GM23338 (cell line): Measurements from ENCODE around the gene FTO. TPM values are rescaled to one million over a fixed set of nuclear protein-coding genes. Genes with fewer than 3 reads are reported as not detected.

Source experiments
- ATAC-seq: fragments of 200-7000 bp; cut with Tn5 transposase; 3 replicates; pipeline ENCODE4 v1.9.1; 2020
- DNase-seq: peaks from one replicate; pipeline ENCODE4 v3.0.0-alpha.2; 2015; ENCODE audit warnings: low spot score
- H2AFZ ChIP-seq: fragments of 200-600 bp; sonication (generic); 2 replicates; pipeline ENCODE4 v1.8.0; 2016; ENCODE audit warnings: antibody characterized with exemption, mild to moderate bottlenecking, moderate library complexity
- H3F3A ChIP-seq: fragments of 200-600 bp; sonication (generic); replicated peaks from 2 replicates; pipeline ENCODE4 v1.8.0; 2017; ENCODE audit warnings: antibody characterized with exemption, mixed run types, low read depth
- H3K27ac ChIP-seq: fragments of 200-600 bp; sonication (generic); 2 replicates; pipeline ENCODE4 v1.6.1; 2016; ENCODE audit warnings: low read depth
- H3K27me3 ChIP-seq: fragments of 200-600 bp; sonication (generic); 2 replicates; pipeline ENCODE4 v1.8.0; 2016; ENCODE audit warnings: mild to moderate bottlenecking, mixed run types, moderate library complexity; ENCODE audit not compliant: insufficient read depth
- H3K36me3 ChIP-seq: fragments of 200-600 bp; sonication (generic); 2 replicates; pipeline ENCODE4 v1.8.0; 2016; ENCODE audit warnings: mild to moderate bottlenecking; ENCODE audit not compliant: insufficient read depth
- H3K4me1 ChIP-seq: fragments of 200-600 bp; sonication (generic); 2 replicates; pipeline ENCODE4 v1.8.0; 2016; ENCODE audit warnings: mild to moderate bottlenecking, moderate library complexity; ENCODE audit not compliant: insufficient read depth
- H3K4me2 ChIP-seq: fragments of 200-600 bp; sonication (generic); 2 replicates; pipeline ENCODE4 v1.7.1; 2017; ENCODE audit warnings: mixed run types
- H3K4me3 ChIP-seq: fragments of 200-600 bp; sonication (generic); 2 replicates; pipeline ENCODE4 v1.6.1; 2016; ENCODE audit warnings: mixed run types
- H3K79me2 ChIP-seq: fragments of 200-600 bp; sonication (generic); replicated peaks from 2 replicates; pipeline ENCODE4 v1.8.0; 2017; ENCODE audit warnings: mild to moderate bottlenecking; ENCODE audit not compliant: insufficient read depth
- H3K9me2 ChIP-seq: fragments of 200-600 bp; sonication (generic); 2 replicates; pipeline ENCODE4 v1.8.0; 2017; ENCODE audit not compliant: insufficient read depth
- H4K20me1 ChIP-seq: fragments of 200-600 bp; sonication (generic); replicated peaks from 2 replicates; pipeline ENCODE4 v1.8.0; 2017; ENCODE audit warnings: mild to moderate bottlenecking; ENCODE audit not compliant: insufficient read depth
- H3K27ac Mint-ChIP-seq: 2 replicates; pipeline ENCODE4 v1.8.0; 2020; ENCODE audit warnings: inconsistent platforms, mild to moderate bottlenecking, moderate library complexity, mixed read lengths
- H3K27me3 Mint-ChIP-seq: 3 replicates; pipeline ENCODE4 v1.8.0; 2022; ENCODE audit warnings: low read depth, mild to moderate bottlenecking, moderate library complexity, mixed read lengths, inconsistent platforms; ENCODE audit not compliant: insufficient read depth, poor library complexity
- H3K36me3 Mint-ChIP-seq: 3 replicates; pipeline ENCODE4 v1.8.0; 2021; ENCODE audit warnings: low read depth, mild to moderate bottlenecking, inconsistent platforms, moderate library complexity, mixed read lengths
- H3K4me1 Mint-ChIP-seq: 3 replicates; pipeline ENCODE4 v1.8.0; 2020; ENCODE audit warnings: mild to moderate bottlenecking, inconsistent platforms, mixed read lengths
- H3K4me3 Mint-ChIP-seq: 3 replicates; pipeline ENCODE4 v1.8.0; 2021; ENCODE audit warnings: moderate library complexity, mild to moderate bottlenecking, inconsistent platforms, mixed read lengths
- H3K9me3 Mint-ChIP-seq: 3 replicates; pipeline ENCODE4 v1.8.0; 2020; ENCODE audit warnings: moderate library complexity, mild to moderate bottlenecking, inconsistent platforms, mixed read lengths
- CREB1 ChIP-seq: fragments of 250-450 bp; sonication (Bioruptor Pico); IDR thresholded peaks from 2 replicates; pipeline ENCODE4 v1.5.0; 2020; ENCODE audit warnings: low read depth, mild to moderate bottlenecking, moderate library complexity
- EZH2 ChIP-seq: fragments of 200-600 bp; sonication (generic); IDR thresholded peaks from one replicate; pipeline ENCODE4 v1.8.0; 2017; ENCODE audit warnings: antibody characterized with exemption, mild to moderate bottlenecking, low read depth; ENCODE audit not compliant: unreplicated experiment
- EZH2phosphoT487 ChIP-seq: fragments of 200-600 bp; sonication (generic); IDR thresholded peaks from one replicate; pipeline ENCODE4 v1.8.1; 2018; ENCODE audit warnings: antibody characterized with exemption; ENCODE audit not compliant: unreplicated experiment
- JUNB ChIP-seq: IDR thresholded peaks from one replicate; pipeline ENCODE4 v1.6.1; 2016; ENCODE audit warnings: antibody characterized with exemption; ENCODE audit not compliant: unreplicated experiment
- NANOG ChIP-seq: IDR thresholded peaks from 2 replicates; pipeline ENCODE4 v1.6.1; 2016; ENCODE audit warnings: antibody characterized with exemption, borderline replicate concordance
- POLR2AphosphoS5 ChIP-seq: IDR thresholded peaks from 2 replicates; pipeline ENCODE4 v1.6.1; 2016; ENCODE audit warnings: antibody characterized with exemption, low read depth
- ZNF114 ChIP-seq: fragments of 250-450 bp; sonication (Bioruptor Pico); IDR thresholded peaks from 2 replicates; pipeline ENCODE4 v1.5.0; 2020; ENCODE audit warnings: mild to moderate bottlenecking, moderate library complexity
- ZNF331 ChIP-seq: fragments of 250-450 bp; sonication (Bioruptor Pico); IDR thresholded peaks from 2 replicates; pipeline ENCODE4 v1.5.0; 2020; ENCODE audit warnings: low read depth, mild to moderate bottlenecking, moderate library complexity
- polyA plus RNA-seq: library from polyadenylated mRNA; unstranded; fragments of >200 nt; fragmentation: Nextera tagmentation; extraction: Ambion mirVana; gene quantifications from 2 replicates; pipeline ENCODE4 v1.2.1, GENCODE V29; 2016
- total RNA-seq: library from RNA; depleted of rRNA; stranded (reverse); fragments of >200 nt; shearing (Covaris generic); gene quantifications from 2 replicates; pipeline ENCODE4 v1.2.3, GENCODE V29; 2014
- TF ChIP-seq, protein P1 (sequence below): fragments of 250-450 bp; sonication (Bioruptor Pico); IDR thresholded peaks from 2 replicates; pipeline ENCODE4 v1.5.0; 2020; ENCODE audit warnings: mild to moderate bottlenecking, moderate library complexity
- TF ChIP-seq, protein P2 (sequence below): IDR thresholded peaks from 2 replicates; pipeline ENCODE4 v1.6.1; 2016; ENCODE audit warnings: antibody characterized with exemption
- TF ChIP-seq, protein P3 (sequence below), 2 experiments: fragments of 200-600 bp in 1 of 2; sonication (generic) in 1 of 2; conservative IDR thresholded peaks; 2 replicates each; pipeline versions ENCODE4 v1.5.1 to v1.6.1; 2016 to 2017; ENCODE audit warnings: antibody characterized with exemption in 2 of 2, low read depth in 2 of 2, mild to moderate bottlenecking in 2 of 2, moderate library complexity in 1 of 2
- TF ChIP-seq, protein P4 (sequence below): IDR thresholded peaks from one replicate; pipeline ENCODE4 v1.6.1; 2018; ENCODE audit warnings: antibody characterized with exemption; ENCODE audit not compliant: unreplicated experiment

Gene FTO
- total and polyA plus RNA-seq, 2 experiments from 2014 or later: 17.7 to 69.6 TPM

DNA sequence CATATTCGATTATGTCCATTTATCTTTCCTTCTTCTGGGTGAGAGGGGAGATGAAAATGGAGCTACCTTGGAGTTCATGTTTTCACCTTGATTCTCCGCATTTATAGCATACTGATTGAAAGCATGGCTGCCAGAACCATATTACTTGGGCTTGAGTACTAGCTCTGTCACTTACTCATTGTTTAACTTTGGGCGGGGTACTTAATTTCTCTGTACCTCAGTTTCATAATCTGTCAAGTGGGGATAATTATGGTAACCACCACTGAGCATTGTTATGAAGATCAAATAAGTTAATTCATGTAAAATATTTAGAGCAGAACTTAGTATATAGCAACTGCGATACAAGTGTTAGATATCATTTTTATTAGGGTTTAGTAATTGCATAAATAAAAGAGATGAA lies 65.2 kb downstream of the FTO start (continued):
- TF ChIP-seq, protein P1, sequence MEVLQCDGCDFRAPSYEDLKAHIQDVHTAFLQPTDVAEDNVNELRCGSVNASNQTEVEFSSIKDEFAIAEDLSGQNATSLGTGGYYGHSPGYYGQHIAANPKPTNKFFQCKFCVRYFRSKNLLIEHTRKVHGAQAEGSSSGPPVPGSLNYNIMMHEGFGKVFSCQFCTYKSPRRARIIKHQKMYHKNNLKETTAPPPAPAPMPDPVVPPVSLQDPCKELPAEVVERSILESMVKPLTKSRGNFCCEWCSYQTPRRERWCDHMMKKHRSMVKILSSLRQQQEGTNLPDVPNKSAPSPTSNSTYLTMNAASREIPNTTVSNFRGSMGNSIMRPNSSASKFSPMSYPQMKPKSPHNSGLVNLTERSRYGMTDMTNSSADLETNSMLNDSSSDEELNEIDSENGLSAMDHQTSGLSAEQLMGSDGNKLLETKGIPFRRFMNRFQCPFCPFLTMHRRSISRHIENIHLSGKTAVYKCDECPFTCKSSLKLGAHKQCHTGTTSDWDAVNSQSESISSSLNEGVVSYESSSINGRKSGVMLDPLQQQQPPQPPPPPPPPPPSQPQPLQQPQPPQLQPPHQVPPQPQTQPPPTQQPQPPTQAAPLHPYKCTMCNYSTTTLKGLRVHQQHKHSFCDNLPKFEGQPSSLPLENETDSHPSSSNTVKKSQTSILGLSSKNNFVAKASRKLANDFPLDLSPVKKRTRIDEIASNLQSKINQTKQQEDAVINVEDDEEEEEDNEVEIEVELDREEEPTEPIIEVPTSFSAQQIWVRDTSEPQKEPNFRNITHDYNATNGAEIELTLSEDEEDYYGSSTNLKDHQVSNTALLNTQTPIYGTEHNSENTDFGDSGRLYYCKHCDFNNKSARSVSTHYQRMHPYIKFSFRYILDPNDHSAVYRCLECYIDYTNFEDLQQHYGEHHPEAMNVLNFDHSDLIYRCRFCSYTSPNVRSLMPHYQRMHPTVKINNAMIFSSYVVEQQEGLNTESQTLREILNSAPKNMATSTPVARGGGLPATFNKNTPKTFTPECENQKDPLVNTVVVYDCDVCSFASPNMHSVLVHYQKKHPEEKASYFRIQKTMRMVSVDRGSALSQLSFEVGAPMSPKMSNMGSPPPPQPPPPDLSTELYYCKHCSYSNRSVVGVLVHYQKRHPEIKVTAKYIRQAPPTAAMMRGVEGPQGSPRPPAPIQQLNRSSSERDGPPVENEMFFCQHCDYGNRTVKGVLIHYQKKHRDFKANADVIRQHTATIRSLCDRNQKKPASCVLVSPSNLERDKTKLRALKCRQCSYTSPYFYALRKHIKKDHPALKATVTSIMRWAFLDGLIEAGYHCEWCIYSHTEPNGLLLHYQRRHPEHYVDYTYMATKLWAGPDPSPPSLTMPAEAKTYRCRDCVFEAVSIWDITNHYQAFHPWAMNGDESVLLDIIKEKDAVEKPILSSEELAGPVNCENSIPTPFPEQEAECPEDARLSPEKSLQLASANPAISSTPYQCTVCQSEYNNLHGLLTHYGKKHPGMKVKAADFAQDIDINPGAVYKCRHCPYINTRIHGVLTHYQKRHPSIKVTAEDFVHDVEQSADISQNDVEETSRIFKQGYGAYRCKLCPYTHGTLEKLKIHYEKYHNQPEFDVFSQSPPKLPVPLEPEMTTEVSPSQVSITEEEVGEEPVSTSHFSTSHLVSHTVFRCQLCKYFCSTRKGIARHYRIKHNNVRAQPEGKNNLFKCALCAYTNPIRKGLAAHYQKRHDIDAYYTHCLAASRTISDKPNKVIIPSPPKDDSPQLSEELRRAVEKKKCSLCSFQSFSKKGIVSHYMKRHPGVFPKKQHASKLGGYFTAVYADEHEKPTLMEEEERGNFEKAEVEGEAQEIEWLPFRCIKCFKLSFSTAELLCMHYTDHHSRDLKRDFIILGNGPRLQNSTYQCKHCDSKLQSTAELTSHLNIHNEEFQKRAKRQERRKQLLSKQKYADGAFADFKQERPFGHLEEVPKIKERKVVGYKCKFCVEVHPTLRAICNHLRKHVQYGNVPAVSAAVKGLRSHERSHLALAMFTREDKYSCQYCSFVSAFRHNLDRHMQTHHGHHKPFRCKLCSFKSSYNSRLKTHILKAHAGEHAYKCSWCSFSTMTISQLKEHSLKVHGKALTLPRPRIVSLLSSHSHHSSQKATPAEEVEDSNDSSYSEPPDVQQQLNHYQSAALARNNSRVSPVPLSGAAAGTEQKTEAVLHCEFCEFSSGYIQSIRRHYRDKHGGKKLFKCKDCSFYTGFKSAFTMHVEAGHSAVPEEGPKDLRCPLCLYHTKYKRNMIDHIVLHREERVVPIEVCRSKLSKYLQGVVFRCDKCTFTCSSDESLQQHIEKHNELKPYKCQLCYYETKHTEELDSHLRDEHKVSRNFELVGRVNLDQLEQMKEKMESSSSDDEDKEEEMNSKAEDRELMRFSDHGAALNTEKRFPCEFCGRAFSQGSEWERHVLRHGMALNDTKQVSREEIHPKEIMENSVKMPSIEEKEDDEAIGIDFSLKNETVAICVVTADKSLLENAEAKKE (CRISPR knock-in tag): no peak

DNA sequence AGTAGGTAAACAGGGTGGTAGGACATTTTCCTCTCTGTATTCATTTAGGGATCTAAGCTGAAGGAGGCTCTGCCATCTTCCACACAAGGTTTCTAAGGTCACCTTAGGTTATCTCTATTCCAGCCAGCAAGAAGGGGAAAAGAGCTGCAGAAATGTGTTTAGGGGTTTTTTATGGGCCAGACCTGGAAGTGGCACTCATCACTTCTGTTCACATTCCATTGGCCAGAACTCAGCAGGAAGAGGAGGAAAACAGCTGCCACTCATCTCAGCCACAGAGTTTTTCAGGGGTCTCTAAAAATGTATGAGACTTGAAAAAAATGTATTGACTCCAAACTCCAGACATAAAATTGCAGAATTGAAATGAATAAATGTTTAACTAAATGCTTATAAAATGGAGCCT lies 65.8 kb downstream of the FTO start:
- Histone ChIP-seq H3K36me3 (no peaks in the 10 kb centered on the region), H3K27me3 (no peaks in the 10 kb centered on the region), H3K79me2 (peaks cover 3% of the 10 kb centered on the region), H4K20me1 (no peaks in the 10 kb centered on the region), H3K27ac (no peak overlapping the region), H3K4me2 (no peak overlapping the region), H2AFZ (no peak overlapping the region), H3K9me2 (no peaks in the 10 kb centered on the region), H3K4me1 (0 out of 2 replicates have a peak, but pooled peaks cover 4% of the 10 kb centered on the region), H3F3A (no peaks in the 10 kb centered on the region), H3K4me3 (no peak overlapping the region)
- Mint-ChIP-seq H3K4me3 (no peak overlapping the region), H3K36me3 (no peaks in the 10 kb centered on the region), H3K4me1 (peaks cover 3% of the 10 kb centered on the region; the same call in 2 of the 3 replicates), H3K27ac (no peak overlapping the region), H3K9me3 (no peaks in the 10 kb centered on the region), H3K27me3 (no peaks in the 10 kb centered on the region)
- DNase-seq (no peak), ATAC-seq (no peak)
- TF ChIP-seq CREB1 (CRISPR knock-in tag) (no peak), POLR2AphosphoS5 (no peak), JUNB (no peak), EZH2 (no peak), EZH2phosphoT487 (no peak), ZNF331 (CRISPR knock-in tag) (no peak), ZNF114 (CRISPR knock-in tag) (no peak), NANOG (no peak)
- TF ChIP-seq, protein P2, sequence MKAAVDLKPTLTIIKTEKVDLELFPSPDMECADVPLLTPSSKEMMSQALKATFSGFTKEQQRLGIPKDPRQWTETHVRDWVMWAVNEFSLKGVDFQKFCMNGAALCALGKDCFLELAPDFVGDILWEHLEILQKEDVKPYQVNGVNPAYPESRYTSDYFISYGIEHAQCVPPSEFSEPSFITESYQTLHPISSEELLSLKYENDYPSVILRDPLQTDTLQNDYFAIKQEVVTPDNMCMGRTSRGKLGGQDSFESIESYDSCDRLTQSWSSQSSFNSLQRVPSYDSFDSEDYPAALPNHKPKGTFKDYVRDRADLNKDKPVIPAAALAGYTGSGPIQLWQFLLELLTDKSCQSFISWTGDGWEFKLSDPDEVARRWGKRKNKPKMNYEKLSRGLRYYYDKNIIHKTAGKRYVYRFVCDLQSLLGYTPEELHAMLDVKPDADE: no peak
- TF ChIP-seq, protein P3, sequence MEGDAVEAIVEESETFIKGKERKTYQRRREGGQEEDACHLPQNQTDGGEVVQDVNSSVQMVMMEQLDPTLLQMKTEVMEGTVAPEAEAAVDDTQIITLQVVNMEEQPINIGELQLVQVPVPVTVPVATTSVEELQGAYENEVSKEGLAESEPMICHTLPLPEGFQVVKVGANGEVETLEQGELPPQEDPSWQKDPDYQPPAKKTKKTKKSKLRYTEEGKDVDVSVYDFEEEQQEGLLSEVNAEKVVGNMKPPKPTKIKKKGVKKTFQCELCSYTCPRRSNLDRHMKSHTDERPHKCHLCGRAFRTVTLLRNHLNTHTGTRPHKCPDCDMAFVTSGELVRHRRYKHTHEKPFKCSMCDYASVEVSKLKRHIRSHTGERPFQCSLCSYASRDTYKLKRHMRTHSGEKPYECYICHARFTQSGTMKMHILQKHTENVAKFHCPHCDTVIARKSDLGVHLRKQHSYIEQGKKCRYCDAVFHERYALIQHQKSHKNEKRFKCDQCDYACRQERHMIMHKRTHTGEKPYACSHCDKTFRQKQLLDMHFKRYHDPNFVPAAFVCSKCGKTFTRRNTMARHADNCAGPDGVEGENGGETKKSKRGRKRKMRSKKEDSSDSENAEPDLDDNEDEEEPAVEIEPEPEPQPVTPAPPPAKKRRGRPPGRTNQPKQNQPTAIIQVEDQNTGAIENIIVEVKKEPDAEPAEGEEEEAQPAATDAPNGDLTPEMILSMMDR (conservative IDR thresholded peaks at IDR 0.05; ENCODE audit: low read depth in 2 of 2): no peak
- TF ChIP-seq, protein P4, sequence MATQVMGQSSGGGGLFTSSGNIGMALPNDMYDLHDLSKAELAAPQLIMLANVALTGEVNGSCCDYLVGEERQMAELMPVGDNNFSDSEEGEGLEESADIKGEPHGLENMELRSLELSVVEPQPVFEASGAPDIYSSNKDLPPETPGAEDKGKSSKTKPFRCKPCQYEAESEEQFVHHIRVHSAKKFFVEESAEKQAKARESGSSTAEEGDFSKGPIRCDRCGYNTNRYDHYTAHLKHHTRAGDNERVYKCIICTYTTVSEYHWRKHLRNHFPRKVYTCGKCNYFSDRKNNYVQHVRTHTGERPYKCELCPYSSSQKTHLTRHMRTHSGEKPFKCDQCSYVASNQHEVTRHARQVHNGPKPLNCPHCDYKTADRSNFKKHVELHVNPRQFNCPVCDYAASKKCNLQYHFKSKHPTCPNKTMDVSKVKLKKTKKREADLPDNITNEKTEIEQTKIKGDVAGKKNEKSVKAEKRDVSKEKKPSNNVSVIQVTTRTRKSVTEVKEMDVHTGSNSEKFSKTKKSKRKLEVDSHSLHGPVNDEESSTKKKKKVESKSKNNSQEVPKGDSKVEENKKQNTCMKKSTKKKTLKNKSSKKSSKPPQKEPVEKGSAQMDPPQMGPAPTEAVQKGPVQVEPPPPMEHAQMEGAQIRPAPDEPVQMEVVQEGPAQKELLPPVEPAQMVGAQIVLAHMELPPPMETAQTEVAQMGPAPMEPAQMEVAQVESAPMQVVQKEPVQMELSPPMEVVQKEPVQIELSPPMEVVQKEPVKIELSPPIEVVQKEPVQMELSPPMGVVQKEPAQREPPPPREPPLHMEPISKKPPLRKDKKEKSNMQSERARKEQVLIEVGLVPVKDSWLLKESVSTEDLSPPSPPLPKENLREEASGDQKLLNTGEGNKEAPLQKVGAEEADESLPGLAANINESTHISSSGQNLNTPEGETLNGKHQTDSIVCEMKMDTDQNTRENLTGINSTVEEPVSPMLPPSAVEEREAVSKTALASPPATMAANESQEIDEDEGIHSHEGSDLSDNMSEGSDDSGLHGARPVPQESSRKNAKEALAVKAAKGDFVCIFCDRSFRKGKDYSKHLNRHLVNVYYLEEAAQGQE: no peak
